ENCODE results near the gene PIP5KL1.

GRCh38 chr9:127935765-127936221, 5.2 kb upstream of the PIP5KL1 start:
- no peak for TF ChIP-seq CTCF (conservative IDR thresholded peaks at IDR 0.05; ENCODE audit: low read depth, low read length)
- no peak for TF ChIP-seq EZH2 (IDR thresholded peaks at IDR 0.05; ENCODE audit: low read length, unreplicated experiment)
